HL-60 (cell line): ENCODE data around the gene PLLP.

Experiments used
- DNase-seq, 2 experiments: peaks; one replicate each; pipeline ENCODE4 v3.0.0-alpha.2; 2010 to 2020; ENCODE audit warnings: low read depth in 1 of 2, low spot score in 1 of 2
- H3K27ac ChIP-seq: fragments of 250-450 bp; sonication (Bioruptor Pico); replicated peaks from 2 replicates; pipeline ENCODE4 v1.5.1; 2020; ENCODE audit warnings: mild to moderate bottlenecking, moderate library complexity
- H3K27me3 ChIP-seq: fragments of 250-450 bp; sonication (Bioruptor Pico); 2 replicates; pipeline ENCODE4 v1.5.1; 2021; ENCODE audit warnings: mild to moderate bottlenecking, moderate library complexity; ENCODE audit not compliant: insufficient read depth, poor library complexity, severe bottlenecking
- H3K4me3 ChIP-seq: replicated peaks from 2 replicates; pipeline ENCODE4 v1.5.1; 2011; ENCODE audit warnings: mild to moderate bottlenecking, control low read depth, low read length; ENCODE audit not compliant: insufficient read depth
- CTCF ChIP-seq: IDR thresholded peaks from one replicate; pipeline ENCODE4 v1.5.1; 2011; ENCODE audit warnings: low read length, control low read depth, inconsistent platforms; ENCODE audit not compliant: insufficient read depth
- GABPA ChIP-seq: IDR thresholded peaks from 2 replicates; pipeline ENCODE4 v1.6.1; 2012; ENCODE audit warnings: low read depth
- POLR2AphosphoS5 ChIP-seq: IDR thresholded peaks from 2 replicates; pipeline ENCODE4 v1.6.1; 2012; ENCODE audit warnings: low read depth
- SPI1 ChIP-seq: IDR thresholded peaks from 2 replicates; pipeline ENCODE4 v1.6.1; 2012; ENCODE audit warnings: low read depth, mild to moderate bottlenecking, borderline replicate concordance
- TF ChIP-seq, protein P1 (sequence below): IDR thresholded peaks from 2 replicates; pipeline ENCODE4 v1.6.1; 2012; ENCODE audit warnings: low read depth; ENCODE audit not compliant: insufficient replicate concordance

The PLLP gene

GRCh38 chr16:57231821-57232350 lies 52.6 kb downstream of the PLLP start:
- DNase-seq: no peak
- no peak overlapping the region for H3K4me3 ChIP-seq
- no peak overlapping the region for H3K27ac ChIP-seq
- no peak for TF ChIP-seq POLR2AphosphoS5
- TF ChIP-seq, protein P1, sequence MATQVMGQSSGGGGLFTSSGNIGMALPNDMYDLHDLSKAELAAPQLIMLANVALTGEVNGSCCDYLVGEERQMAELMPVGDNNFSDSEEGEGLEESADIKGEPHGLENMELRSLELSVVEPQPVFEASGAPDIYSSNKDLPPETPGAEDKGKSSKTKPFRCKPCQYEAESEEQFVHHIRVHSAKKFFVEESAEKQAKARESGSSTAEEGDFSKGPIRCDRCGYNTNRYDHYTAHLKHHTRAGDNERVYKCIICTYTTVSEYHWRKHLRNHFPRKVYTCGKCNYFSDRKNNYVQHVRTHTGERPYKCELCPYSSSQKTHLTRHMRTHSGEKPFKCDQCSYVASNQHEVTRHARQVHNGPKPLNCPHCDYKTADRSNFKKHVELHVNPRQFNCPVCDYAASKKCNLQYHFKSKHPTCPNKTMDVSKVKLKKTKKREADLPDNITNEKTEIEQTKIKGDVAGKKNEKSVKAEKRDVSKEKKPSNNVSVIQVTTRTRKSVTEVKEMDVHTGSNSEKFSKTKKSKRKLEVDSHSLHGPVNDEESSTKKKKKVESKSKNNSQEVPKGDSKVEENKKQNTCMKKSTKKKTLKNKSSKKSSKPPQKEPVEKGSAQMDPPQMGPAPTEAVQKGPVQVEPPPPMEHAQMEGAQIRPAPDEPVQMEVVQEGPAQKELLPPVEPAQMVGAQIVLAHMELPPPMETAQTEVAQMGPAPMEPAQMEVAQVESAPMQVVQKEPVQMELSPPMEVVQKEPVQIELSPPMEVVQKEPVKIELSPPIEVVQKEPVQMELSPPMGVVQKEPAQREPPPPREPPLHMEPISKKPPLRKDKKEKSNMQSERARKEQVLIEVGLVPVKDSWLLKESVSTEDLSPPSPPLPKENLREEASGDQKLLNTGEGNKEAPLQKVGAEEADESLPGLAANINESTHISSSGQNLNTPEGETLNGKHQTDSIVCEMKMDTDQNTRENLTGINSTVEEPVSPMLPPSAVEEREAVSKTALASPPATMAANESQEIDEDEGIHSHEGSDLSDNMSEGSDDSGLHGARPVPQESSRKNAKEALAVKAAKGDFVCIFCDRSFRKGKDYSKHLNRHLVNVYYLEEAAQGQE: no peak
- no peak for TF ChIP-seq SPI1
- no peak for TF ChIP-seq GABPA
- no peak for TF ChIP-seq CTCF
- no peaks in the 10 kb centered on the region for H3K27me3 ChIP-seq

DNA sequence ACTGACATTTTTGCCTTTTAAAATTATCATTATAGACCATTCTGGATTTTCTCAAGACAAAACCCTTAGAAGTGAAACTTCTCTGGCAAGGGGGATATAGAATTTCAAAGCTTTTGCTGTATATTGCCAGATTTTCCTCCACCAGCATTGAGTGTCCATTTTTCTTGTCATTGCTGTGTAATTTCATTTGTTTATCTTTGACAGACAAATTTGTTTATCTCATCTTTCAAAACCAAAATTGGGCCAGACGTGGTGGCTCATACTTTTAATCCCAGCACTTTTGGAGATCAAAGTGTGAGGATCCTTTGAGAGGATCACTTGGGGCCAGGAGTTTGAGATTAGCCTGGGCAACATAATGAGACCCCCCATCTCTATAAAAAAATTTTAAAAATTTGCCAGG lies 55.4 kb downstream of the PLLP start:
- H3K4me3 ChIP-seq: no peak overlapping the region
- DNase-seq: no peak
- TF ChIP-seq GABPA (no peak), CTCF (no peak), POLR2AphosphoS5 (no peak), SPI1 (no peak)
- TF ChIP-seq, protein P1: no peak
- H3K27ac ChIP-seq: no peak overlapping the region
- H3K27me3 ChIP-seq: no peaks in the 10 kb centered on the region

GRCh38 chr16:57226701-57227621 lies 57.5 kb downstream of the PLLP start:
- no peak for TF ChIP-seq GABPA
- TF ChIP-seq SPI1: no peak
- TF ChIP-seq CTCF: no peak
- TF ChIP-seq POLR2AphosphoS5: no peak
- TF ChIP-seq, protein P1: no peak
- no peak for DNase-seq
- H3K4me3 ChIP-seq: no peak overlapping the region
- H3K27ac ChIP-seq: no peak overlapping the region
- no peaks in the 10 kb centered on the region for H3K27me3 ChIP-seq
